Keratinocyte (primary cell): Measurements from ENCODE around the gene PRRC1. TPM values are rescaled to one million over a fixed set of nuclear protein-coding genes. Genes with fewer than 3 reads are reported as not detected.

Source experiments
- DNase-seq: peaks from one replicate; pipeline ENCODE4 v3.0.0-alpha.2; 2011; ENCODE audit warnings: low read depth, missing footprints, low spot score
- FAIRE-seq: peaks from 2 replicates; lab custom pipeline; 2011; peaks lifted over from hg19 to GRCh38; lab: Jason Lieb, UNC
- H2AFZ ChIP-seq: 2 replicates; pipeline ENCODE4 v1.6.0; 2012; ENCODE audit warnings: low read length, control low read depth, inconsistent platforms; ENCODE audit not compliant: control insufficient read depth
- H3K27ac ChIP-seq: 2 replicates; pipeline ENCODE4 v1.5.1; 2011; ENCODE audit warnings: low read length; ENCODE audit not compliant: control insufficient read depth, insufficient read depth
- H3K27me3 ChIP-seq: 3 replicates; pipeline ENCODE4 v1.6.0; 2011; ENCODE audit warnings: low read length; ENCODE audit not compliant: control insufficient read depth, insufficient read depth; ENCODE audit errors: extremely low read depth
- H3K36me3 ChIP-seq, 2 experiments: 2 replicates in 1 of 2; 3 replicates in 1 of 2; pipeline ENCODE4 v1.5.1; 2011; ENCODE audit warnings: low read length in 2 of 2, mild to moderate bottlenecking in 1 of 2; ENCODE audit not compliant: control insufficient read depth in 2 of 2, insufficient read depth in 2 of 2; ENCODE audit errors: extremely low read depth in 1 of 2
- H3K4me1 ChIP-seq: 3 replicates; pipeline ENCODE4 v1.5.1; 2011; ENCODE audit warnings: low read length; ENCODE audit not compliant: control insufficient read depth, insufficient read depth; ENCODE audit errors: extremely low read depth
- H3K4me2 ChIP-seq: 3 replicates; pipeline ENCODE4 v1.6.0; 2011; ENCODE audit warnings: low read depth, low read length; ENCODE audit not compliant: control insufficient read depth, insufficient read depth; ENCODE audit errors: extremely low read depth
- H3K4me3 ChIP-seq, 3 experiments: fragments of 200-600 bp in 1 of 3; sonication (generic) in 1 of 3; 2 replicates in 2 of 3; 3 replicates in 1 of 3; pipeline ENCODE4 v1.5.1; 2011 to 2016; ENCODE audit warnings: low read length in 3 of 3, mild to moderate bottlenecking in 3 of 3, control low read depth in 2 of 3, inconsistent platforms in 1 of 3, low read depth in 1 of 3, mixed read lengths in 1 of 3, mixed run types in 1 of 3, moderate library complexity in 1 of 3; ENCODE audit not compliant: control insufficient read depth in 2 of 3, insufficient read depth in 2 of 3; ENCODE audit errors: extremely low read depth in 1 of 3
- H3K79me2 ChIP-seq: 2 replicates; pipeline ENCODE4 v1.6.0; 2012; ENCODE audit warnings: low read length; ENCODE audit not compliant: control insufficient read depth, insufficient read depth
- H3K9ac ChIP-seq: 3 replicates; pipeline ENCODE4 v1.6.0; 2011; ENCODE audit warnings: low read length; ENCODE audit not compliant: control insufficient read depth, insufficient read depth; ENCODE audit errors: extremely low read depth
- H3K9me1 ChIP-seq: 3 replicates; pipeline ENCODE4 v1.6.0; 2011; ENCODE audit warnings: low read length; ENCODE audit not compliant: control insufficient read depth, insufficient read depth; ENCODE audit errors: extremely low read depth
- H3K9me3 ChIP-seq: 2 replicates; pipeline ENCODE4 v1.5.1; 2012; ENCODE audit warnings: low read depth, low read length; ENCODE audit not compliant: control insufficient read depth
- H4K20me1 ChIP-seq: 3 replicates; pipeline ENCODE4 v1.6.0; 2011; ENCODE audit warnings: low read length; ENCODE audit not compliant: control insufficient read depth, insufficient read depth; ENCODE audit errors: extremely low read depth
- CTCF ChIP-seq, 3 experiments: IDR thresholded peaks in 1 of 3; conservative IDR thresholded peaks in 1 of 3; optimal IDR thresholded peaks in 1 of 3; 2 replicates in 2 of 3; 3 replicates in 1 of 3; pipeline versions ENCODE3 to v1.5.1; 2011; ENCODE audit warnings: low read length in 3 of 3, mild to moderate bottlenecking in 3 of 3, moderate library complexity in 2 of 3, control low read depth in 1 of 3, inconsistent platforms in 1 of 3; ENCODE audit not compliant: insufficient read depth in 2 of 3; ENCODE audit errors: extremely low read depth in 1 of 3
- EZH2 ChIP-seq: IDR thresholded peaks from one replicate; pipeline ENCODE4 v1.6.1; 2012; ENCODE audit warnings: inconsistent platforms, mild to moderate bottlenecking, low read length, moderate library complexity
- dilution Hi-C: fragments of 300-500 bp; cut with MboI; formaldehyde crosslinking; loops from one replicate; pipeline ENCODE4 v1.7.0; 2020; ENCODE audit warnings: low sequenced_read_pairs; ENCODE audit not compliant: extremely low pct_ligation_motif_present
- polyA plus RNA-seq, 5 experiments: library from polyadenylated mRNA; depleted of rRNA in 3 of 5; stranded (reverse) in 3 of 5; stranded (forward) in 1 of 5; unstranded in 1 of 5; fragments of >200 nt; gene quantifications; 1 replicate in 1 of 5; 2 replicates in 3 of 5; 3 replicates in 1 of 5; pipeline versions ENCODE4 v1.2.1 to v1.2.3, GENCODE V29; 2011 to 2012; ENCODE audit warnings: missing spikeins in 2 of 5, low read depth in 1 of 5, low replicate concordance in 1 of 5

The PRRC1 gene
- polyA plus RNA-seq, 1 donor (not counting 4 experiments of a cell fraction or from before 2014, with no cell fraction given): 48.6 TPM

GRCh38 chr5:127519527-127519926, 2.1 kb downstream of the PRRC1 start:
- no peak overlapping the region for H3K9ac ChIP-seq
- no peak overlapping the region for H3K27ac ChIP-seq
- no peak overlapping the region for H3K4me2 ChIP-seq
- peaks cover 57% of the 10 kb centered on the region for H3K79me2 ChIP-seq
- H3K9me3 ChIP-seq: peaks cover 3% of the 10 kb centered on the region
- no peaks in the 10 kb centered on the region for H4K20me1 ChIP-seq
- no peak for DNase-seq
- FAIRE-seq: no peak
- H3K4me3 ChIP-seq: no peak overlapping the region
- H3K36me3 ChIP-seq: peaks cover 4 to 16% of the 10 kb centered on the region in 2 experiments
- no peaks in the 10 kb centered on the region for H3K27me3 ChIP-seq
- TF ChIP-seq EZH2 (no peak), CTCF (optimal IDR thresholded peaks at IDR 0.05 in 1 of 3, IDR thresholded peaks at IDR 0.05 in 1 of 3, conservative IDR thresholded peaks at IDR 0.05 in 1 of 3; ENCODE audit: extremely low read depth in 1 of 3, insufficient read depth in 2 of 3, low read length in 3 of 3) (no peak)
- dilution Hi-C loops: no loop called here
- H2AFZ ChIP-seq: no peak overlapping the region
- H3K4me1 ChIP-seq: peaks cover 10% of the 10 kb centered on the region
- H3K9me1 ChIP-seq: no peaks in the 10 kb centered on the region

GRCh38 chr5:127521138-127521770, 3.8 kb downstream of the PRRC1 start:
- Histone ChIP-seq H3K4me2 (no peak overlapping the region), H3K27ac (no peak overlapping the region), H3K9me3 (peaks cover 3% of the 10 kb centered on the region), H3K79me2 (peaks cover 57% of the 10 kb centered on the region), H3K4me3 (no peak overlapping the region), H3K4me1 (peaks cover 10% of the 10 kb centered on the region), H4K20me1 (no peaks in the 10 kb centered on the region), H3K9ac (no peak overlapping the region), H2AFZ (no peak overlapping the region), H3K9me1 (no peaks in the 10 kb centered on the region), H3K27me3 (no peaks in the 10 kb centered on the region), H3K36me3 (peaks cover 6 to 19% of the 10 kb centered on the region in 2 experiments)
- DNase-seq (no peak), FAIRE-seq (no peak)
- no peak for TF ChIP-seq EZH2
- TF ChIP-seq CTCF (optimal IDR thresholded peaks at IDR 0.05 in 1 of 3, IDR thresholded peaks at IDR 0.05 in 1 of 3, conservative IDR thresholded peaks at IDR 0.05 in 1 of 3; ENCODE audit: extremely low read depth in 1 of 3, insufficient read depth in 2 of 3, low read length in 3 of 3): no peak
- dilution Hi-C loops: no loop called here
